ENCODE data around the gene CLEC5A.

GRCh38 chr7:141915565-141915964, 31.2 kb downstream of the CLEC5A start:
- no peak for TF ChIP-seq CTCF (IDR thresholded peaks at IDR 0.05)
- no peak for TF ChIP-seq POLR2AphosphoS5 (IDR thresholded peaks at IDR 0.05; ENCODE audit: low read depth, low read length)
